Adipocyte (in vitro differentiated cells): Measurements from ENCODE around the gene FADS2.
A peak's percentile ranks its signal among the peaks of the same experiment; 100 is the strongest.

Experiments used
- DNase-seq: peaks from one replicate; pipeline ENCODE4 v3.0.0-alpha.2; 2015; ENCODE audit warnings: low read depth
- H3K27me3 ChIP-seq: replicated peaks from 2 replicates; pipeline ENCODE4 v1.7.0; 2013; ENCODE audit warnings: mild to moderate bottlenecking, low read length, moderate library complexity; ENCODE audit not compliant: control insufficient read depth, insufficient read depth
- H3K36me3 ChIP-seq: 2 replicates; pipeline ENCODE4 v1.7.0; 2013; ENCODE audit warnings: low read length, mild to moderate bottlenecking, moderate library complexity; ENCODE audit not compliant: control insufficient read depth, insufficient read depth, severe bottlenecking
- H3K4me1 ChIP-seq: 2 replicates; pipeline ENCODE4 v1.7.0; 2013; ENCODE audit warnings: mild to moderate bottlenecking, low read length, moderate library complexity; ENCODE audit not compliant: control insufficient read depth, insufficient read depth
- H3K4me3 ChIP-seq: 2 replicates; pipeline ENCODE4 v1.7.0; 2013; ENCODE audit warnings: mild to moderate bottlenecking, low read length, moderate library complexity
- H3K9ac ChIP-seq: 2 replicates; pipeline ENCODE4 v1.7.0; 2013; ENCODE audit warnings: mild to moderate bottlenecking, low read length, moderate library complexity
- H3K9me3 ChIP-seq: 2 replicates; pipeline ENCODE4 v1.7.0; 2013; ENCODE audit warnings: mild to moderate bottlenecking, low read length, moderate library complexity; ENCODE audit not compliant: control insufficient read depth

FADS2 gene

GRCh38 chr11:61785837-61786402, 42.2 kb upstream of the FADS2 start:
- Histone ChIP-seq H3K4me1 (no peaks in the 10 kb centered on the region), H3K4me3 (no peak overlapping the region), H3K27me3 (no peaks in the 10 kb centered on the region), H3K36me3 (peaks cover 39% of the 10 kb centered on the region), H3K9me3 (no peaks in the 10 kb centered on the region), H3K9ac (no peak overlapping the region)
- no peak for DNase-seq

- H3K36me3 ChIP-seq, result peaks cover 39% of the 10 kb centered on the region
- DNase-seq, result peak; percentile 16
- no peak overlapping the region for H3K4me3 ChIP-seq
- peaks cover 8% of the 10 kb centered on the region for H3K4me1 ChIP-seq
- no peak overlapping the region for H3K9ac ChIP-seq
- H3K27me3 ChIP-seq, result no peaks in the 10 kb centered on the region
- no peaks in the 10 kb centered on the region for H3K9me3 ChIP-seq
Observed at GRCh38 chr11:61787928-61788491, 40.1 kb upstream of the FADS2 start.

- peak; percentile 97 for DNase-seq
- peaks cover 37% of the 10 kb centered on the region for H3K36me3 ChIP-seq
Observed at GRCh38 chr11:61791737-61792309, 36.3 kb upstream of the FADS2 start.

GRCh38 chr11:61792310-61793082, 35.6 kb upstream of the FADS2 start, which contains the start of the genes FEN1 and TMEM258:
Gene FEN1, plus strand, starts transcription at chr11:61792911. Its CDS starts 2,451 bp downstream, at chr11:61795362.
Gene TMEM258, minus strand, starts transcription at chr11:61792599. Its CDS starts 41 bp downstream, at chr11:61792558.
- peaks cover 18% of the 10 kb centered on the region for H3K4me1 ChIP-seq
- peak within 1 kb of the TSS; percentile 100 for H3K4me3 ChIP-seq
- peak within 1 kb of the TSS; percentile 100 for H3K9ac ChIP-seq
- H3K27me3 ChIP-seq, result no peaks in the 10 kb centered on the region
- no peaks in the 10 kb centered on the region for H3K9me3 ChIP-seq
- H3K36me3 ChIP-seq, result peaks cover 30% of the 10 kb centered on the region
- DNase-seq, result peak; percentile 94

More at GRCh38 chr11:61791737-61792309, 36.3 kb upstream of the FADS2 start:
- Histone ChIP-seq H3K4me3 (peak overlapping the region; percentile 100), H3K27me3 (no peaks in the 10 kb centered on the region), H3K9me3 (no peaks in the 10 kb centered on the region), H3K9ac (peak overlapping the region; percentile 100), H3K4me1 (peaks cover 18% of the 10 kb centered on the region)

GRCh38 chr11:61793083-61793828, 34.8 kb upstream of the FADS2 start:
- Histone ChIP-seq H3K4me1 (peaks cover 18% of the 10 kb centered on the region), H3K27me3 (no peaks in the 10 kb centered on the region), H3K9me3 (no peaks in the 10 kb centered on the region), H3K4me3 (peak overlapping the region; percentile 100), H3K9ac (peak overlapping the region; percentile 100), H3K36me3 (peaks cover 23% of the 10 kb centered on the region)
- peak; percentile 35 for DNase-seq

- no peak for DNase-seq
- Histone ChIP-seq H3K9me3 (no peaks in the 10 kb centered on the region), H3K4me3 (peak overlapping the region; percentile 100), H3K4me1 (peaks cover 18% of the 10 kb centered on the region), H3K27me3 (no peaks in the 10 kb centered on the region), H3K36me3 (peaks cover 17% of the 10 kb centered on the region), H3K9ac (peak overlapping the region; percentile 100)
Observed at GRCh38 chr11:61793829-61794204, 34.3 kb upstream of the FADS2 start.

GRCh38 chr11:61794579-61794978, 33.5 kb upstream of the FADS2 start:
- no peak for DNase-seq
- Histone ChIP-seq H3K27me3 (no peaks in the 10 kb centered on the region), H3K36me3 (peaks cover 15% of the 10 kb centered on the region), H3K9me3 (no peaks in the 10 kb centered on the region), H3K9ac (no peak overlapping the region), H3K4me1 (peaks cover 18% of the 10 kb centered on the region), H3K4me3 (no peak overlapping the region)

GRCh38 chr11:61795459-61795858, 32.6 kb upstream of the FADS2 start:
- Histone ChIP-seq H3K4me1 (peaks cover 18% of the 10 kb centered on the region), H3K4me3 (no peak overlapping the region), H3K27me3 (no peaks in the 10 kb centered on the region), H3K36me3 (peaks cover 15% of the 10 kb centered on the region), H3K9me3 (no peaks in the 10 kb centered on the region), H3K9ac (no peak overlapping the region)
- DNase-seq, result no peak

- H3K4me1 ChIP-seq, result peaks cover 18% of the 10 kb centered on the region
- H3K9ac ChIP-seq, result no peak overlapping the region
- H3K36me3 ChIP-seq, result peaks cover 20% of the 10 kb centered on the region
- no peaks in the 10 kb centered on the region for H3K27me3 ChIP-seq
- H3K4me3 ChIP-seq, result no peak overlapping the region
- H3K9me3 ChIP-seq, result no peaks in the 10 kb centered on the region
- DNase-seq, result no peak
Observed at GRCh38 chr11:61795876-61796526, 32.1 kb upstream of the FADS2 start.

GRCh38 chr11:61797263-61797944, 30.7 kb upstream of the FADS2 start:
- no peaks in the 10 kb centered on the region for H3K9me3 ChIP-seq
- peaks cover 34% of the 10 kb centered on the region for H3K36me3 ChIP-seq
- H3K4me1 ChIP-seq, result peaks cover 10% of the 10 kb centered on the region
- H3K4me3 ChIP-seq, result no peak overlapping the region
- DNase-seq, result peak; percentile 92
- peak overlapping the region; percentile 52 for H3K9ac ChIP-seq
- H3K27me3 ChIP-seq, result no peaks in the 10 kb centered on the region
